ENCODE results near the gene RPP25L. TPM values are rescaled to one million over a fixed set of nuclear protein-coding genes. Genes with fewer than 3 reads are reported as not detected.

Gene RPP25L
- total RNA-seq, 6 donors from 2014 or later: 16.5 to 27.0 (median 21.7) TPM

- Histone ChIP-seq H3K27me3 (peaks cover 1 to 54% (median 20%) of the 10 kb centered on the region in 4 donors), H3K4me3 (no peak overlapping the region), H3K36me3 (no peaks in the 10 kb centered on the region), H3K9me3 (no peaks in the 10 kb centered on the region), H3K27ac (no peak overlapping the region), H3K4me1 (peaks cover 9 to 18% (median 12%) of the 10 kb centered on the region in 4 donors)
- ATAC-seq (ENCODE audit: low FRiP score in 2 of 2): no peak
- TF ChIP-seq POLR2AphosphoS5 (IDR thresholded peaks at IDR 0.05): no peak
- TF ChIP-seq POLR2A (IDR thresholded peaks at IDR 0.05): no peak
- TF ChIP-seq EP300 (IDR thresholded peaks at IDR 0.05): no peak
- TF ChIP-seq CTCF (IDR thresholded peaks at IDR 0.05): no peak
- DNase-seq: no peak
- 30 to 35% methylated on average over 4 to 5 of the region's 5 CpGs for WGBS, 2 donors
Observed at GRCh38 chr9:34629491-34629808, 17.6 kb upstream of the RPP25L start.

DNA sequence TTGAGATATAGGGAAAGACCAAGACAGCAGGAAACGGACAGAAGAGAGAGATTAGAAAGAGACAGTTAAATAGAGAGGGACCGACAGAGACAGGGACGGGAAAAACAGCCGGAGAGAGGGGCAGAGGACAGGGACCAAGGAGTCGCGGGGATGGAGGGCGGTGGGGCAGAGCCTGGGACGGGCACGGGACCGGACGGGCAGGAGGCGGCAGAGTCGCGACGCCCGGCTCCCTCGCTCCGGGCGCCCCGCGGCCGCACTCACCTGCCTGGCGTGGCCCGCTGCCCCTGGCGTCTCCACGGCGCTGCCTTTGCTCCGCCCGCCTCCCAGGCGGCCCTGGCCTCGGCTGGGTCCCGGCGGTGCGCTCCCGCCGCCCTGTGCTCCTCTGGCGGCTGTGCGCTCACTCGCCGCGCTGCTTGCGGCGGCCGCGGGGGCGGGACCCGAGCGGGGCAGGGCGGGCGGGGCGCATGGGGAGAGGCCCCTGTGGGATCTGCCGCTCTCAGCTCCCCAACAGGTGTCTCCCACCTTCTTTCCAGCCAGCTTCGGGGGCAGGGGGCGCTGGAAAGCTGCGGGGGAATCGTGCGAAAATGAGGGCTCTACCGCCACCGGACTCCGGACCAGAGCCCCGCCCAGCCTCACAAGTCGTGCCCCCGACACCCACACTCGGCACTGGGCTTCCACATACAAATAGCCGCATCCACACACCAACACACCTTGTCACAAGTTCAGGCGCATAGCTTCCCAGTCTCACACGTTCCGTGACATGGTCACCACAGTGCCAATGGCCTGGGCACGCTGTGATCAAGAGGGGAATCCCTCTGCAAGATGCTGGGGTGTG lies 17.0 kb upstream of the RPP25L start, which contains the start of gene ARID3C:
Gene ARID3C, minus strand, starts transcription at position 411 of the 835 bp plus-strand sequence. CDS start 1,052 bp downstream, outside the sequence.
- no peaks in the 10 kb centered on the region for H3K9me3 ChIP-seq
- 0 to 3% methylated on average over 14 to 60 of the region's 69 CpGs for WGBS, 2 donors
- peak within 1 kb of the TSS in 3 of 4 donors; percentile 38 to 54 (median 44) for H3K4me3 ChIP-seq
- H3K4me1 ChIP-seq: peaks cover 9 to 21% (median 12%) of the 10 kb centered on the region in 4 donors
- H3K36me3 ChIP-seq: no peaks in the 10 kb centered on the region
- H3K27ac ChIP-seq: no peak within 1 kb of the TSS
- ATAC-seq (ENCODE audit: low FRiP score in 2 of 2) (peak in 1 of 2 donors; percentile 77), DNase-seq (peak in 1 of 2 donors; percentile 92)
- TF ChIP-seq CTCF (IDR thresholded peaks at IDR 0.05) (peak in 1 of 6 experiments; percentile 15), EP300 (IDR thresholded peaks at IDR 0.05) (no peak)
- peaks cover 1 to 57% (median 23%) of the 10 kb centered on the region in 4 donors for H3K27me3 ChIP-seq

DNA sequence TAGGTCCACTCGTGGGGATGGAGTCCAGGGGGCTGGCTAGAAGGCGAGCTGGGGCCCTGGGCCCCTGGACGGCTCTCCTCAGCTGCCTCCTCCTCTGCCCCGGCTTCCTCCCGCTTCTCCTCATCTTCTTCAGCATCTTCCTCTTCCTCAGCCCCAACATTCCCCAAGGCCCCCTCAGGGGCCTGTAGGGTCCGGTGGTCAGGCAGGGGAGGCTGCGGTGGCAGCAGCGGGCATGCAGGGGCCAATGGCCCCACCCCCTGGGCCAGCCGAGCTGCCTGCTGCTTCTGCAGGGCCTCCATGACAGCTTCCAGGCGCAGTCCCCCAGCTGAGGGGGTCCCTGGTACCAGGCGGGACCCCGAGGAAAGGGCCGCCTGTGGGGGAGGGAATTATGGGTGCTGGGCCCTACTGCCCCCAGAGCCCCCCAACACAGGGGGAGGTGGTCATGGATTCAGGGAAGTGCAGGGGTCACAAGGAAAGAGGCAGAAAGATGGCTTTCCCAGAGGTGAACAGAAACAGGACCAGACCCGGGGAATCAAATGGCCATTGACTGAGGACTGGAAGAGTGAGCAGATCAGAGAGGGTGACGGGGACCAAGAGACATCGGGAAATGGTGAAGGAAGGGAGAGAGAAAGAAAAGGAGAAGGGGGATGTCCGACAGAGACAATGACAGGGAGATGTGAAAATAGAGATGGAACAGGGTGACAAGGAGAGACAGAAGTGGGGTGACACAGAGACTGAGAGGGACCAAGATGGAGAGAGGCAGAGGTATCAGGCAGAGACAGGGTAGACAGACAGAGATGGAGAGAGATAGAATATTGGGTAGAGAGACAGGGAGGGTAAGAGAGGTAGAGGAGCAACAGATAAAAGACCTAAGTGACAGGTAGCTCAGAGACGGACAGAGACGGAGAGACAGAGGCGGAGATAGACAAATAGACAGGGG lies 16.1 kb upstream of the RPP25L start:
- TF ChIP-seq POLR2AphosphoS5 (IDR thresholded peaks at IDR 0.05) (no peak), CTCF (IDR thresholded peaks at IDR 0.05) (no peak), POLR2A (IDR thresholded peaks at IDR 0.05) (no peak), EP300 (IDR thresholded peaks at IDR 0.05) (no peak)
- Histone ChIP-seq H3K4me1 (peaks cover 17 to 29% (median 19%) of the 10 kb centered on the region in 4 donors), H3K27ac (no peak overlapping the region), H3K27me3 (peaks cover 1 to 66% (median 32%) of the 10 kb centered on the region in 4 donors), H3K4me3 (peak overlapping the region in 2 of 4 donors; percentile 44 to 54), H3K9me3 (no peaks in the 10 kb centered on the region), H3K36me3 (no peaks in the 10 kb centered on the region)
- WGBS, 2 donors: 38 to 42% methylated on average over 15 to 16 of the region's 20 CpGs
- ATAC-seq (ENCODE audit: low FRiP score in 2 of 2) (no peak), DNase-seq (no peak)

GRCh38 chr9:34625186-34625486 lies 13.2 kb upstream of the RPP25L start:
- Histone ChIP-seq H3K4me1 (peaks cover 19 to 29% (median 21%) of the 10 kb centered on the region in 4 donors), H3K27me3 (peaks cover 1 to 72% (median 31%) of the 10 kb centered on the region in 4 donors), H3K27ac (no peak overlapping the region), H3K36me3 (no peaks in the 10 kb centered on the region), H3K9me3 (no peaks in the 10 kb centered on the region), H3K4me3 (no peak overlapping the region)
- DNase-seq (no peak), ATAC-seq (ENCODE audit: low FRiP score in 2 of 2) (no peak)
- 67 to 76% methylated on average over 3 of the region's 3 CpGs for WGBS, 2 donors
- TF ChIP-seq EP300 (IDR thresholded peaks at IDR 0.05): no peak

Measured in upper lobe of left lung (tissue), 6 donors.